ENCODE measurements around the gene NR3C2.
"Not testable (repeated sequence)": the region's sequence is repeated elsewhere in the genome, so short reads cannot be mapped to it uniquely, and the experiment has no call there.

NR3C2 gene

GRCh38 chr4:148114436-148114835 is 327.8 kb downstream of the NR3C2 start:
- DNase-seq (ENCODE audit: low read depth in 2 of 2, low spot score in 1 of 2), result no peak

GRCh38 chr4:148112231-148112982 is 329.8 kb downstream of the NR3C2 start:
- no peak for DNase-seq (ENCODE audit: low read depth in 2 of 2, low spot score in 1 of 2)

- DNase-seq (ENCODE audit: low read depth in 2 of 2, low spot score in 1 of 2), result no peak
Measured at GRCh38 chr4:148110169-148110568, 332.0 kb downstream of the NR3C2 start.

GRCh38 chr4:148109216-148109615 is 333.0 kb downstream of the NR3C2 start:
- DNase-seq (ENCODE audit: low read depth in 2 of 2, low spot score in 1 of 2), result no peak

- no peak for DNase-seq (ENCODE audit: low read depth in 2 of 2, low spot score in 1 of 2)
Measured at GRCh38 chr4:148108766-148109165, 333.4 kb downstream of the NR3C2 start.

- DNase-seq (ENCODE audit: low read depth in 2 of 2, low spot score in 1 of 2), result no peak
Measured at GRCh38 chr4:148103597-148104355, 338.4 kb downstream of the NR3C2 start.

GRCh38 chr4:148101790-148102189 is 340.4 kb downstream of the NR3C2 start:
- DNase-seq (ENCODE audit: low read depth in 2 of 2, low spot score in 1 of 2), result no peak

GRCh38 chr4:148101235-148101634 is 341.0 kb downstream of the NR3C2 start:
- DNase-seq (ENCODE audit: low read depth in 2 of 2, low spot score in 1 of 2), result no peak

GRCh38 chr4:148097801-148098200 is 344.4 kb downstream of the NR3C2 start:
- DNase-seq (ENCODE audit: low read depth in 2 of 2, low spot score in 1 of 2), result no peak

GRCh38 chr4:148095346-148095923 is 346.8 kb downstream of the NR3C2 start:
- no peak for DNase-seq (ENCODE audit: low read depth in 2 of 2, low spot score in 1 of 2)

- no peak for DNase-seq (ENCODE audit: low read depth in 2 of 2, low spot score in 1 of 2)
Measured at GRCh38 chr4:148094149-148094548, 348.1 kb downstream of the NR3C2 start.

GRCh38 chr4:148093065-148093464 is 349.1 kb downstream of the NR3C2 start:
- DNase-seq (ENCODE audit: low read depth in 2 of 2, low spot score in 1 of 2), result no peak

GRCh38 chr4:148092316-148093014 is 349.7 kb downstream of the NR3C2 start:
- DNase-seq (ENCODE audit: low read depth in 2 of 2, low spot score in 1 of 2), result no peak

GRCh38 chr4:148091896-148092295 is 350.3 kb downstream of the NR3C2 start:
- DNase-seq (ENCODE audit: low read depth in 2 of 2, low spot score in 1 of 2), result no peak

- DNase-seq (ENCODE audit: low read depth in 2 of 2, low spot score in 1 of 2), result no peak
Measured at GRCh38 chr4:148090503-148091476, 351.4 kb downstream of the NR3C2 start.

- DNase-seq (ENCODE audit: low read depth in 2 of 2, low spot score in 1 of 2), result no peak
Measured at GRCh38 chr4:148090029-148090428, 352.2 kb downstream of the NR3C2 start.

- no peak for DNase-seq (ENCODE audit: low read depth in 2 of 2, low spot score in 1 of 2)
Measured at GRCh38 chr4:148089624-148090023, 352.6 kb downstream of the NR3C2 start.

GRCh38 chr4:148083073-148083472 is 359.1 kb downstream of the NR3C2 start:
- DNase-seq (ENCODE audit: low read depth in 2 of 2, low spot score in 1 of 2), result not testable (repeated sequence)

GRCh38 chr4:148081745-148082144 is 360.5 kb downstream of the NR3C2 start:
- DNase-seq (ENCODE audit: low read depth in 2 of 2, low spot score in 1 of 2), result no peak

- no peak for DNase-seq (ENCODE audit: low read depth in 2 of 2, low spot score in 1 of 2)
Measured at GRCh38 chr4:148081267-148081666, 360.9 kb downstream of the NR3C2 start.
